ENCODE data around the gene DGKI.

DGKI gene

DNA sequence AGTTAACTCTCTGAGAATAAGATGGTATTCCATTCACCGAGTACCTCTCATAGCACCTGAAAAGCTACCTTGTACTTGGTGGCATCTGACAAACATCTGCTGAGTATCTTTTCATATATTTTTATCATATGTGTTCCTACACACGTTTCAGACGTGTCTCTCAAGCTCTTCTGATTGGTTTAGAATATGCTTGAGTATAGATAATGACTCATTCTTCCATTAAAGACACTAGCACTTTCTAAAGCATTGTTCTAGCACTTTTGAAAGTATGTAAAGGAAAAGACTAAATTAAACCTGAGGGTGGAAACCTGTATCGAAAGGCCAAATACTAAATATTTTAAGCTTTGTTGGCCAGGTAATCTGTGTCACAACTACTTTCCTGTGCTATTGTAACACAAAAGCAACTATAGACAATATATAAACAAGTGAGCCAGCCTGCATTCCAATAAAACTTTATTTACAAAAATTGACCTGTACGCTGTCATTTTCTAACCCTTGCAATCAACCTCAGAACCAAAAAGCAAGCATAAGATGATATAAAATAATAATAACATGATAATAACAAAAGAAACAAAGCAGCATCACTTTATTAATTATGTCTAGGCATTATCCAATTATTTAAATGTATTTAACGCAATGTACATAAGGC is 95.3 kb downstream of the DGKI start:
- H3K27ac ChIP-seq, result no peak overlapping the region
- no peak overlapping the region for H3K4me3 ChIP-seq (IDR thresholded peaks at IDR 0.05; ENCODE audit: insufficient read depth, low read depth, low read length)

DNA sequence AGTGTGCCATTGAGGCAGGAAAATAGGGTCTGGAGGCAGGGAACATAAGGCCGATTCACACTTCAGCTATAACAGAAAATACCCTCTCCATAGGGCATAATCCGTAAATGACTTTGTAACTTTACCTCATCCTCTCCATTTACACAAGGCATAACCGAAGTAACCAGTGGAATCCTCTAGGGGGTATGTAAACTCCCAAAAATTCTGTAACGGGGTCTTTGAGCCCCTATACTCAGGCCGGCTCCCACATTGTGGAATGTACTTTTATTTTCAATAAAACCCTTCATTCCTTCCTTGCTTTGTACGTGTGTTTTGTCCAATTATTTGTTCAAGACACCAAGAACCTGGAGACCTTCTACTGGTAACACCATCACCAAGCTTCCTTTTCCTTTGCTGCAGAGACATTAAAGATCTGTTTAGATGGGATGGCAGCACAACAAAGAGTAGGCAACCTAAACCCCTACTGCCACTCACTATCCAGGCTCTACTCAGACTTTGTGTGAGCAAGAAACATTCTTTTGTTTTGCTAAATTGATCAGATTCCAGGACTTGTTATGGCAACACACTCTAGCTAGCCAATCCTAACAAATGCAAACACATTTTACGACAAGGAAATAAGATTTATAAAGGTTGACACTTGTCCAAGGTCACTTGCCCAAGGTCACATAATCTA is 99.3 kb downstream of the DGKI start:
- no peak overlapping the region for H3K4me3 ChIP-seq (IDR thresholded peaks at IDR 0.05; ENCODE audit: insufficient read depth, low read depth, low read length)
- no peak overlapping the region for H2AFZ ChIP-seq (ENCODE audit: low read depth)
- no peak overlapping the region for H3K27ac ChIP-seq
- no peak overlapping the region for H3K4me2 ChIP-seq
- no peaks in the 10 kb centered on the region for H3K27me3 ChIP-seq (ENCODE audit: insufficient read depth, low read depth)
- no peaks in the 10 kb centered on the region for H3K79me2 ChIP-seq (ENCODE audit: insufficient read depth, low read depth)
- H3K9ac ChIP-seq, result no peak overlapping the region
- no peaks in the 10 kb centered on the region for H3K36me3 ChIP-seq (ENCODE audit: insufficient read depth)
- H4K20me1 ChIP-seq (ENCODE audit: insufficient read depth), result no peaks in the 10 kb centered on the region
- TF ChIP-seq, protein P1, sequence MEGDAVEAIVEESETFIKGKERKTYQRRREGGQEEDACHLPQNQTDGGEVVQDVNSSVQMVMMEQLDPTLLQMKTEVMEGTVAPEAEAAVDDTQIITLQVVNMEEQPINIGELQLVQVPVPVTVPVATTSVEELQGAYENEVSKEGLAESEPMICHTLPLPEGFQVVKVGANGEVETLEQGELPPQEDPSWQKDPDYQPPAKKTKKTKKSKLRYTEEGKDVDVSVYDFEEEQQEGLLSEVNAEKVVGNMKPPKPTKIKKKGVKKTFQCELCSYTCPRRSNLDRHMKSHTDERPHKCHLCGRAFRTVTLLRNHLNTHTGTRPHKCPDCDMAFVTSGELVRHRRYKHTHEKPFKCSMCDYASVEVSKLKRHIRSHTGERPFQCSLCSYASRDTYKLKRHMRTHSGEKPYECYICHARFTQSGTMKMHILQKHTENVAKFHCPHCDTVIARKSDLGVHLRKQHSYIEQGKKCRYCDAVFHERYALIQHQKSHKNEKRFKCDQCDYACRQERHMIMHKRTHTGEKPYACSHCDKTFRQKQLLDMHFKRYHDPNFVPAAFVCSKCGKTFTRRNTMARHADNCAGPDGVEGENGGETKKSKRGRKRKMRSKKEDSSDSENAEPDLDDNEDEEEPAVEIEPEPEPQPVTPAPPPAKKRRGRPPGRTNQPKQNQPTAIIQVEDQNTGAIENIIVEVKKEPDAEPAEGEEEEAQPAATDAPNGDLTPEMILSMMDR (conservative IDR thresholded peaks at IDR 0.05; ENCODE audit: low read depth, low read length), result no peak
- H3K4me1 ChIP-seq (ENCODE audit: low read depth, poor library complexity, severe bottlenecking), result no peaks in the 10 kb centered on the region

More for the DNA sequence above, 95.3 kb downstream of the DGKI start:
- TF ChIP-seq, protein P1 (conservative IDR thresholded peaks at IDR 0.05; ENCODE audit: low read depth, low read length), result no peak
- Histone ChIP-seq H3K4me1 (ENCODE audit: low read depth, poor library complexity, severe bottlenecking) (no peaks in the 10 kb centered on the region), H3K36me3 (ENCODE audit: insufficient read depth) (no peaks in the 10 kb centered on the region), H2AFZ (ENCODE audit: low read depth) (no peak overlapping the region), H3K9ac (no peak overlapping the region), H3K79me2 (ENCODE audit: insufficient read depth, low read depth) (no peaks in the 10 kb centered on the region), H3K4me2 (no peak overlapping the region), H4K20me1 (ENCODE audit: insufficient read depth) (no peaks in the 10 kb centered on the region), H3K27me3 (ENCODE audit: insufficient read depth, low read depth) (no peaks in the 10 kb centered on the region)

DNA sequence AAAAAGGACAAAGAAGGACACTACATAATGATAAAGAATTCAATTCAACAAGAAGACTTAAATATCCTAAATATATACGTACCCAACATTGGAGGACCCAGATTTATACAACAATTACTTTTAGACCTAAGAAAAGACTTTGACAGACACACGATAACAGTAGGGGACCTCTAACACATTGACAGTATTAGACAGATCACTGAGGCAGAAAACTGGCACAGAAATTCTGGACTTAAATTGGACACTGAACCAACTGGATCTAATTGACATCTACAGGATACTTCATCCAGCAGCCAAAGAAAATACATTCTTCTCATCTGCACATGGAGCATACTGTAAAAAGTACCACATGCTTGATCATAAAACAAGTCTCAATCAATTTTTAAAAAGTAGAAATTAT is 103.8 kb downstream of the DGKI start:
- no peaks in the 10 kb centered on the region for H3K79me2 ChIP-seq (ENCODE audit: insufficient read depth, low read depth)
- TF ChIP-seq, protein P1 (conservative IDR thresholded peaks at IDR 0.05; ENCODE audit: low read depth, low read length), result no peak
- no peaks in the 10 kb centered on the region for H3K27me3 ChIP-seq (ENCODE audit: insufficient read depth, low read depth)
- peaks cover 13% of the 10 kb centered on the region for H3K4me1 ChIP-seq (ENCODE audit: low read depth, poor library complexity, severe bottlenecking)
- no peaks in the 10 kb centered on the region for H4K20me1 ChIP-seq (ENCODE audit: insufficient read depth)
- H3K27ac ChIP-seq, result no peak overlapping the region
- no peak overlapping the region for H3K9ac ChIP-seq
- no peak overlapping the region for H3K4me3 ChIP-seq (IDR thresholded peaks at IDR 0.05; ENCODE audit: insufficient read depth, low read depth, low read length)
- no peak overlapping the region for H2AFZ ChIP-seq (ENCODE audit: low read depth)
- no peaks in the 10 kb centered on the region for H3K36me3 ChIP-seq (ENCODE audit: insufficient read depth)
- H3K4me2 ChIP-seq, result no peak overlapping the region

DNA sequence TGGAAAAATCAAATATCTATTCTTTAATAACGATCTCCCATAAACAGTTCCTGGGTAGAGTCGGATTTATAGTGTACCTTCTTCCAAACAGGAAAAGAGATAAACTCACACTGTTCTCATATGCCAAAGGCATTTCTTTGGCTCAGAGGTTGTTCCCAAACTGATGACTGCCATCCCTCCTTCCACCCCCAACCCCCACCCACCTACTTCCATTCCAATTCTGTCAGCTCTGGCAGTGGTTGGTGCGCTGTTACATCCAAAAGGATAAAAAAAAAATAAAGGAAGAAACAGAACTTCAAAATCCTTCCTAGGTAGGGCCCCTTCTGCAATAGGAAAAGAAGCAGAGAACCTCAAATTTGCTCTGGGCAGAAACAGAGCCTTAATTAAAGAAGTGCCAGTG is 104.7 kb downstream of the DGKI start:
- H3K79me2 ChIP-seq (ENCODE audit: insufficient read depth, low read depth), result no peaks in the 10 kb centered on the region
- no peaks in the 10 kb centered on the region for H3K36me3 ChIP-seq (ENCODE audit: insufficient read depth)
- no peak overlapping the region for H2AFZ ChIP-seq (ENCODE audit: low read depth)
- H3K27ac ChIP-seq, result no peak overlapping the region
- peaks cover 13% of the 10 kb centered on the region for H3K4me1 ChIP-seq (ENCODE audit: low read depth, poor library complexity, severe bottlenecking)
- no peak overlapping the region for H3K4me3 ChIP-seq (IDR thresholded peaks at IDR 0.05; ENCODE audit: insufficient read depth, low read depth, low read length)
- TF ChIP-seq, protein P1 (conservative IDR thresholded peaks at IDR 0.05; ENCODE audit: low read depth, low read length), result no peak
- H3K4me2 ChIP-seq, result no peak overlapping the region
- H4K20me1 ChIP-seq (ENCODE audit: insufficient read depth), result no peaks in the 10 kb centered on the region
- H3K9ac ChIP-seq, result no peak overlapping the region
- no peaks in the 10 kb centered on the region for H3K27me3 ChIP-seq (ENCODE audit: insufficient read depth, low read depth)

Data from KMS-11 (cell line).